Occipital lobe (tissue), 2 donors: Measurements from ENCODE around the gene KCTD21. TPM values are rescaled to one million over a fixed set of nuclear protein-coding genes. Genes with fewer than 3 reads are reported as not detected.

ENCODE experiments used
- DNase-seq: peaks from one replicate; lab custom pipeline; 2025; lab: John Stamatoyannopoulos, UW
- total RNA-seq: library from RNA; depleted of rRNA; stranded (reverse); fragments of >200 nt; gene quantifications from one replicate; pipeline ENCODE4 v1.2.3, GENCODE V29; 2014

Gene KCTD21
- total RNA-seq, 1 donor from 2014 or later, result 6.4 TPM

- no peak for DNase-seq
Measured at GRCh38 chr11:78201096-78201818, 12.8 kb upstream of the KCTD21 start.

DNA sequence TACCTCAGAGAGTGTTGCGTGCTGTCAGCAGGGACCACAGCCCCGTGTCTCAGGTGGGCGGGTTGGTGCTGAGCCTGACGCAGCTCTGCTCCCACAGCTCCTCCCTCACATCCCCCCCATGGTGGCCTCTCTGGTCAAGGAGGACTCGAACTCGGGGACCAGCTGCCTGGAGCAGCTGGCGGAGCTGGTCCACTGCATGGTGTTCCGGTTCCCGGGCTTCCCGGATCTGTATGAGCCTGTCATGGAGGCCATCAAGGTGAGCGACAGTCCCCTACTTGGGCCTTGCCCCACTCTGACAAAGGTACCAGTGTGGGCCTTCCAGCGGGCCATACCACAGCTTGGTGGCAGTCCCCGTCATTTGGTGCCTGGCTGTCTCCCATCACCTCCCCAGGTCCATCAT, 12.1 kb upstream of the KCTD21 start:
- no peak for DNase-seq

DNA sequence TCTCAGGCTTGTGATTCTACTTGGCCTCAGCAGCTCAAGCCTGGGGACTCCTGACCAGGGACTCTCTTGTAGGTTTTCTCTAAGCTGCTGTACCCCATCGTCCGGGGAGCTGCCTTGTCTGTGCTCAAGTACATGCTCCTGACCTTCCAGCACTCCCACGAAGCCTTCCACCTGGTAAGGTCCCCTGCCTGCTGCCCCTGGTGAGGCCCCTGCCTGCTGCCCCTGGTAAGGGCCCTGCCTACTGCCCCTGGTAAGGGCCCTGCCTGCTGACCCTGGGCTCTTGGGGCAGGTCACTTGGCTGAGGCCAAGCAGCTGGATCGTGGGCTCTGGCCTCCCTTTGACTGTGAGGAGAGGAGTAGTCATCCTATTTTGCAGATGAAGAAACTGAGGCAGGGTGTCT, 11.6 kb upstream of the KCTD21 start:
- no peak for DNase-seq

DNA sequence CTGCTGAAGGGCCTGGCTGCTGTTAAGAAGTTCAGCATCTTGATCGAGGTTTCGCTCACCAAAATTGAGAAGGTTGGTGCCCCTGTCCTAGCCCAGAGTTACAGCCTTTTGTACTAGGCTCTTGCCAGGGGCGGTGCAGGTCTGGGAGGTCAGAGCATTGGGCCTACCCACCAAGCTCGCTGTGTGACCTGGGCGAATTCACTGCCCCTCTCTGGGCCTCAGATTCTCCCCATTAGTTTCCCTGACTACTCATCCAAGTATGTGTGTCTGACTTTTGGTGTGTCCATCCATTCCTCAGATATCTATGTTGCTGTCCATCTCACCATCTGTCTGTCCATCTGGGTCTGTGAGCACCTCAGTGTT, 11.2 kb upstream of the KCTD21 start:
- DNase-seq, result no peak

- DNase-seq, result no peak
Measured at GRCh38 chr11:78199015-78199652, 10.7 kb upstream of the KCTD21 start.

- DNase-seq, result no peak
Measured at GRCh38 chr11:78197816-78198215, 9.4 kb upstream of the KCTD21 start.

DNA sequence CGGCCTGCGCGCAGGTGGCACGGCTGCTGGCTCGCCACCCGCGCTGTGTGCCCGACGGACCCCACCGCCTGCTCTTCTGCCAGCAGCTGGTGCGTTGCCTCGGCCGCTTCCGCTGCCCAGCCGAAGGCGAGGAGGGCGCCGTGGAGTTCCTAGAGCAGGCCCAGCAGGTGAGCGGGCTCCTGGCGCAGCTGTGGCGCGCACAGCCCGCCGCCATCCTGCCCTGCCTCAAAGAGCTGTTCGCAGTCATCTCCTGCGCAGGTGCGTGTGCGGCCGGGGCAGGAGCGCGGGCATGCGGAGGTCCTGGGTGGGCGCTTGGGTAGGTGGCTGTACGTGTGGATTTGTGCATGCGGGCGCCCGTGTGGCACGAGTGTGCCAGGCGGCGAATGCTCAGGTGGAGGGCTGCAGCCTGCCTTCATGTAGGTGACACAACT, 8.2 kb upstream of the KCTD21 start:
- DNase-seq, result no peak

GRCh38 chr11:78195917-78196560, 7.6 kb upstream of the KCTD21 start:
- DNase-seq, result no peak

GRCh38 chr11:78194490-78194889, 6.1 kb upstream of the KCTD21 start:
- no peak for DNase-seq

- no peak for DNase-seq
Measured at GRCh38 chr11:78193806-78194205, 5.4 kb upstream of the KCTD21 start.

- no peak for DNase-seq
Measured at GRCh38 chr11:78192911-78193351, 4.5 kb upstream of the KCTD21 start.

DNA sequence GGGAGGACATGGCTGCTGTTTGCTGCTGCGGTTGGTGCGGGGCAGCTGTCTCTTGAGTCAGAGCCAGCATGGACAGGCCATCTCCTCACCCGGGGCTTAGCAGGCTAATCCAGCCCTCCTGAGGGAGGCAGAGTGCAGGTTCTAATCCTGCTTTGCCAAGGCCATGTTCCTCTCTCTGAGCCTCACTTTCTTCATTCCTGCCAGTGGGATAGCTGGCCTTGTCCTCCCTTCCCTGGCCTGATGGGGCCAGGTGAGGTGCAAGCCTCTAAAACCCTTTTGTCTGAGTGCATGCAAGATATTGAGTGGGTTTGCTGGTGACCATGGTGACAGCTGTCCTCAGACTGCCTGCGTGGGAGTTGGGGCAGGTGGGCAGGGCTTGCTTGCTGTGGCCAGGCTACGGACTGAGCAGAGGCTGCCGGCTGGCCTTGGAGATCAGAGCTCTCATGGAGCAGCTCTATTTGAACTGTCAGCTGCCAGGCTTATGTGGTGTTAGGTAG, 3.8 kb upstream of the KCTD21 start:
- no peak for DNase-seq

DNA sequence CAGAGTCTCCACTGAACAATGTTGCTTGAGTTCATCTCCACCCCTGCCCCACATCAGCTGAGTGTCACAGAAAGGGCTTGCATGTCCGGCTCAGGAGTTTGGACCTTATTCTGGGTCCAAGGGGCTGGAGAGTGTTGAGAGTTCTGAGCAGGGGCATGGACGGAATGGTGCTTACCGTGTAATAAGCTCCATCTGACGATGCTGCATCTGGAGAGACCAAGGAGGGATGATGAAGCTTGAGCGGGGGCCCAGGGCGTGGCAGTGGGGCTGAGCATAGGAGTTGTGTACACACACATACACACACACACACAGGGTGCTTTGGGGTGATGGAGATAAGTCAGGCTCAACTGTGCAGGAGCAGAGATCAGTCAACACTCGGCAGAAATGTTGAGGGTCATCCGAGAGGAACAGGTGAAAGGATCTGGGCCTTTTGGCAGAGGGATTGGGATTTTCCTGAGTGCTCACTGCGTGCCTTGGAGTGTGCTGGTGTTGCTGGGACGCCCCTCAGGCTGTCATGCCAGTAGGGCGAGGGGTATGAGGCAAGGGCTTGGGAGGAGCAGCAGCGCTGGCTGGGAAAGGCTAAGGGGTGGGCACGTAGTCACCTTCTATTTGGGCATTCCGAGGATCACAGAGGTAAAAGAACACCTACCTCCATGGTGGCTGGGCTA, 2.6 kb upstream of the KCTD21 start:
- DNase-seq, result no peak

DNA sequence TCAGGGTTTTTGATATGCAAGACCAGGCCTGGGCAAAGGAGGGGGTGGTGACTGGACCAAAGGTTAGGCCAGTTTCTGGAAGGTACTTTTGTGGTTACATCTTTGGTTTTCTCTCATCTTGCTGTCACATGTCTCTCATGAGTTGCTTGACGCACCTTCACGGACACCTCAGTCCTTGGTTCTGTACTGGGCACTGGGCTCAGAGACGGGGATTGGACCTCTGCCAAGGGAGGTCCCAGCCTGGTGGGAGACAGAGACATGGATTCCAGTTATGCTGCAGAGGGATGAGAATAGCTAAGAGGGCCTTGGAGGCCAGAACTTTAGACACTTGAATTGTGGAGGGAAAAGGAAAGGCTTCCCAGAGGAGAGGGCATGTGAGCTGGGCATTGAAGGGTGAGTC, 1.9 kb upstream of the KCTD21 start:
- no peak for DNase-seq

DNA sequence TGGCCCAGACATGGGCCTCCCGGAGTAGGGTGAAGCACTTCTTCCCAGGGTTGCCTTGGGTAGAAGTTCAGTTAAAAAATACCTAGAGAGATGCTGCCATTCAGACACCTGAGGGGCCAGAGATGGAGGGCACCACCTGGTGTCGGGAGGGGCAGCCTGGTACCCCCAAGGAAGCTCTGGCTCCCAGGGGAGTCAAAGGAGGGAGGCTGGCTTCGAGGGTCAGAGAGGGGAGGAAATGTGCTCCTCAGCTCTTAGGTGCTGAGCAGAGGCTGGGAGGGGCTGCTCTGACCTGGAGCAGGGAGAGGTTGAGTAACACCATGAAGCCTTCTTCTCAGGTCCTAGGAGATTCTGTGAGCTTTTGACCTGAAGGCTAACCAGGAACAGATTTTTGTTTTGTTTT, 1.4 kb upstream of the KCTD21 start:
- DNase-seq, result no peak

GRCh38 chr11:78189174-78189724, 823 bp upstream of the KCTD21 start:
- DNase-seq, result no peak

GRCh38 chr11:78187366-78188285, 800 bp downstream of the KCTD21 start:
- no peak for DNase-seq

DNA sequence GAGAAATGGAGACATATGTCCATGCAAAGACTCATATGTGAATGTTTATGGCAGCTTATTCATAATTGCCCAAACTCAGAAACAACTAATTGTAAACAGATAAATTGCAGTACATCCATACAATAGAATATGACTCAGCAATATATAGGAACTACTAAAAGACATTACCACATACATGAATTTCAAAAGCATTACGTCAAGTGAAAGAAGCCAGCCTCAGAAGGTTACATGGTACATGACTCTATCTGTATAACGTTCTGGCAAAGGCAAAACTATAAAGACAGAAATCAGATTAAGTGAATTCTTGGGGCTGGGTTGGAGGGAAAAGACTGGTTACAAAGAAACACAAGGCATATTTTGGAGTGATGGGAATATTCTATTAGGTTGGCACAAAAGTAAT, 7.2 kb downstream of the KCTD21 start:
- no peak for DNase-seq

- DNase-seq, result no peak
Measured at GRCh38 chr11:78180751-78181150, 7.7 kb downstream of the KCTD21 start.

GRCh38 chr11:78179459-78180071, 8.9 kb downstream of the KCTD21 start:
- DNase-seq, result no peak
